Osteocyte (in vitro differentiated cells): ENCODE measurements around the gene GPR55. TPM values are rescaled to one million over a fixed set of nuclear protein-coding genes. Genes with fewer than 3 reads are reported as not detected.
A peak's percentile ranks its signal among the peaks of the same experiment; 100 is the strongest.

Experiments used
- DNase-seq: peaks from one replicate; pipeline ENCODE4 v3.0.0; 2021; ENCODE audit warnings: mixed read lengths; ENCODE audit not compliant: unreplicated experiment; ENCODE audit errors: extremely low spot score
- H3K27ac Mint-ChIP-seq: one replicate; pipeline ENCODE4 v1.8.0; 2021; ENCODE audit warnings: mild to moderate bottlenecking, mixed read lengths; ENCODE audit not compliant: unreplicated experiment
- H3K27me3 Mint-ChIP-seq: one replicate; pipeline ENCODE4 v1.8.0; 2021; ENCODE audit warnings: mixed read lengths; ENCODE audit not compliant: unreplicated experiment
- H3K36me3 Mint-ChIP-seq: one replicate; pipeline ENCODE4 v1.8.0; 2021; ENCODE audit warnings: mixed read lengths; ENCODE audit not compliant: unreplicated experiment
- H3K4me1 Mint-ChIP-seq: one replicate; pipeline ENCODE4 v1.8.0; 2021; ENCODE audit warnings: mixed read lengths; ENCODE audit not compliant: unreplicated experiment
- H3K4me3 Mint-ChIP-seq: one replicate; pipeline ENCODE4 v1.8.0; 2021; ENCODE audit warnings: mild to moderate bottlenecking, moderate library complexity, mixed read lengths; ENCODE audit not compliant: unreplicated experiment
- H3K9me3 Mint-ChIP-seq: one replicate; pipeline ENCODE4 v1.8.0; 2021; ENCODE audit warnings: mixed read lengths; ENCODE audit not compliant: unreplicated experiment
- CTCF ChIP-seq: fragments of 200-600 bp; sonication (generic); IDR thresholded peaks from 2 replicates; pipeline ENCODE4 v1.5.0; 2021; ENCODE audit warnings: antibody characterized with exemption, mild to moderate bottlenecking, moderate library complexity
- total RNA-seq: library from RNA; stranded (reverse); gene quantifications from 2 replicates; pipeline ENCODE4 v1.2.1, GENCODE V29; 2021

The GPR55 gene
- total RNA-seq, 1 donor from 2014 or later = not detected

DNA sequence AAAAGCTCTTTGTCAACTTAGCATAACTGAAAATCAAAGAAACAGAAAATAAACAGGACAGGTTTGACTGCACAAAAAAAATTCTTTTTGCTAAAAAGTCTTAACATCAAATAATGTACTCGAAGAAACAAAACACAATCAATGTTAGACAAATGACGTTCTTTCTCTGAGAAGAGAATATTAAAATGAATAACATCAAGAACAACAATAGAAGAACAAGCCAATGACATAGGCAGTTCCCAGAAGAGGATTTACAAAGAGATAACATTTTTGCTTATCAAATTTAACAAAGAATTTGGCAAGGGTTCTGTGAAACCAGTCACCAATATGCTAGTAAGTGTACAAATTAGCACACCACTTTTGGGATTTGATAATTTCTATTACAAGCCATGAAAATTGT lies 5.8 kb downstream of the GPR55 start:
- TF ChIP-seq CTCF = no peak
- no peak for DNase-seq
- H3K36me3 Mint-ChIP-seq = no peaks in the 10 kb centered on the region
- H3K4me1 Mint-ChIP-seq = no peaks in the 10 kb centered on the region
- H3K9me3 Mint-ChIP-seq = no peaks in the 10 kb centered on the region
- peaks cover 64% of the 10 kb centered on the region for H3K27me3 Mint-ChIP-seq
- H3K27ac Mint-ChIP-seq = no peak overlapping the region
- H3K4me3 Mint-ChIP-seq = no peak overlapping the region

DNA sequence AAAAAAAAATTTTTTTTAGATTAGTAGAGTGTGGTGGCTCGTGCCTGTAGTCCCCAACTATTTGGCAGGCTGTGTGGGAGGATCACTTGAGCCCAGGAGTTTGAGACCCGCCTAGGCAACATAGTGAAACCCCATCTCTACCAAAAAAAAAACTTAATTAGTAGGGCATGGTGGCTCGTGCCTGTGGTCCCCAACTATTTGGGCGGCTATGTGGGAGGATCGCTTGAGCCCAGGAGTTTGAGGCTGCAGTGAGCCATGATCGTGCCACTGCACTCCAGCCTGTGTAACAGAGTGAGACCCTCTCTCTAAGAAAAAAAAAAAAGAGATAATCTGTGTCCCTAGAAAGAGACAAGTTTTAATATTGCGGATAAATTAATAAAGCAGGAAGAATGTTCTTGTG lies 8.8 kb downstream of the GPR55 start:
- no peak for TF ChIP-seq CTCF
- Mint-ChIP-seq H3K4me1 (no peaks in the 10 kb centered on the region), H3K27me3 (peaks cover 68% of the 10 kb centered on the region), H3K4me3 (no peak overlapping the region), H3K36me3 (no peaks in the 10 kb centered on the region), H3K9me3 (no peaks in the 10 kb centered on the region), H3K27ac (no peak overlapping the region)
- DNase-seq = no peak

DNA sequence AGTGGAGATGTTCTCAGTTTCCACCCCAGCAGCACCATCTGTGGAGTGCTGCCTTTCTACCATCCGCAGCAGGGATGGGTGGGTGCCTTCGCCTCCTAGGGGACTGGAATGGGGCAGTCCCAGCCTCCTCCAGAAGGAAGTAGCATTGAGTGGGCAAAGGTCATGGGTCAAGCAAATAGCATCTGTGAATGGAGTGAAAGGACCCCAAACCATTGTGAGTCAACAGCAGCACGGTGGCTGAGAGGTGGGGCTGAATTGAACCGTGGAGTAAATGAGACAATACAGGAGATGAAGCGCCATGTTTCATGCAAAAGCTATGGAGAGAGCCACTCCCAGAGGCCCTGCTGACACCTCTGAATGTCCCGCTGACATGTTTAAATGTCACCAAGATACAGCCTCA lies 9.7 kb downstream of the GPR55 start:
- Mint-ChIP-seq H3K9me3 (no peaks in the 10 kb centered on the region), H3K36me3 (no peaks in the 10 kb centered on the region), H3K4me3 (no peak overlapping the region), H3K27ac (no peak overlapping the region), H3K4me1 (no peaks in the 10 kb centered on the region), H3K27me3 (peaks cover 63% of the 10 kb centered on the region)
- no peak for DNase-seq
- TF ChIP-seq CTCF = no peak

- H3K9me3 Mint-ChIP-seq = no peaks in the 10 kb centered on the region
- no peak overlapping the region for H3K27ac Mint-ChIP-seq
- no peak for DNase-seq
- H3K4me1 Mint-ChIP-seq = no peaks in the 10 kb centered on the region
- no peaks in the 10 kb centered on the region for H3K36me3 Mint-ChIP-seq
- TF ChIP-seq CTCF = no peak
- H3K4me3 Mint-ChIP-seq = no peak overlapping the region
- peaks cover 60% of the 10 kb centered on the region for H3K27me3 Mint-ChIP-seq
Measured at GRCh38 chr2:230914886-230915285, 10.2 kb downstream of the GPR55 start.

GRCh38 chr2:230913406-230914143 lies 11.5 kb downstream of the GPR55 start:
- H3K27me3 Mint-ChIP-seq = peaks cover 50% of the 10 kb centered on the region
- H3K4me1 Mint-ChIP-seq = peaks cover 3% of the 10 kb centered on the region
- no peak overlapping the region for H3K27ac Mint-ChIP-seq
- peaks cover under 1% of the 10 kb centered on the region for H3K9me3 Mint-ChIP-seq
- H3K4me3 Mint-ChIP-seq = no peak overlapping the region
- no peak for DNase-seq
- peak; percentile 52 for TF ChIP-seq CTCF
- H3K36me3 Mint-ChIP-seq = no peaks in the 10 kb centered on the region
